GM21529 (cell line): ENCODE results near the gene COL9A3.
"Not testable (repeated sequence)": the region's sequence is repeated elsewhere in the genome, so short reads cannot be mapped to it uniquely, and the experiment has no call there.

Experiments used
- ATAC-seq: cut with Tn5 transposase; IDR thresholded peaks from one replicate; pipeline ENCODE4 v1.9.1; 2021; ENCODE audit not compliant: unreplicated experiment

The COL9A3 gene

GRCh38 chr20:62852841-62853240 lies 36.0 kb downstream of the COL9A3 start:
- ATAC-seq: no peak

GRCh38 chr20:62853304-62853703 lies 36.5 kb downstream of the COL9A3 start:
- ATAC-seq: not testable (repeated sequence)

- no peak for ATAC-seq
Observed at GRCh38 chr20:62854121-62854520, 37.3 kb downstream of the COL9A3 start.

- no peak for ATAC-seq
Observed at GRCh38 chr20:62855120-62855519, 38.3 kb downstream of the COL9A3 start.

GRCh38 chr20:62856931-62857619 lies 40.2 kb downstream of the COL9A3 start:
- ATAC-seq: no peak

GRCh38 chr20:62858058-62858830 lies 41.4 kb downstream of the COL9A3 start:
- no peak for ATAC-seq

GRCh38 chr20:62859721-62860120 lies 42.9 kb downstream of the COL9A3 start:
- no peak for ATAC-seq

GRCh38 chr20:62860391-62860923 lies 43.6 kb downstream of the COL9A3 start:
- ATAC-seq: no peak

- ATAC-seq: peak; percentile 32
Observed at GRCh38 chr20:62860924-62861691, 44.3 kb downstream of the COL9A3 start.

- peak; percentile 72 for ATAC-seq
Observed at GRCh38 chr20:62861726-62862336, 45.0 kb downstream of the COL9A3 start, which contains the start of gene TCFL5. Gene TCFL5, minus strand, starts transcription at chr20:62861822. Its CDS starts 152 bp downstream, at chr20:62861670.

- no peak for ATAC-seq
Observed at GRCh38 chr20:62864207-62864606, 47.4 kb downstream of the COL9A3 start.

- ATAC-seq: no peak
Observed at GRCh38 chr20:62872184-62872847, 55.5 kb downstream of the COL9A3 start.

GRCh38 chr20:62872862-62873261 lies 56.0 kb downstream of the COL9A3 start:
- ATAC-seq: no peak

GRCh38 chr20:62873280-62873679 lies 56.4 kb downstream of the COL9A3 start:
- ATAC-seq: no peak

GRCh38 chr20:62873681-62874031 lies 56.8 kb downstream of the COL9A3 start:
- ATAC-seq: not testable (repeated sequence)

GRCh38 chr20:62874964-62875344 lies 58.1 kb downstream of the COL9A3 start:
- ATAC-seq: no peak

- no peak for ATAC-seq
Observed at GRCh38 chr20:62875419-62876361, 58.8 kb downstream of the COL9A3 start.

GRCh38 chr20:62876501-62876901 lies 59.7 kb downstream of the COL9A3 start:
- ATAC-seq: no peak
